Cardiac septum (tissue), 1 donor: ENCODE results near the gene DVL2. TPM values are rescaled to one million over a fixed set of nuclear protein-coding genes. Genes with fewer than 3 reads are reported as not detected.
"Not testable (repeated sequence)": the region's sequence is repeated elsewhere in the genome, so short reads cannot be mapped to it uniquely, and the experiment has no call there.

ENCODE experiments used
- DNase-seq: peaks from one replicate; pipeline ENCODE4 v3.0.0-alpha.2; 2020; ENCODE audit warnings: low spot score
- intact Hi-C: fragments of 100-400 bp; cut with DNase I; formaldehyde crosslinking; loops from one replicate; pipeline ENCODE4 v1.14.0; 2022
- total RNA-seq: library from RNA; stranded (reverse); fragmentation: NEBNext Ultra II Directional; extraction: Animal tissue kit (Norgen Biotek cat#: 25700); gene quantifications from one replicate; pipeline ENCODE4 v1.2.1, GENCODE V29; 2021
- donor health status: DM: no; HTN: no; CAD: no.

Gene DVL2
- total RNA-seq, 1 donor from 2014 or later, result 22.5 TPM

DNA sequence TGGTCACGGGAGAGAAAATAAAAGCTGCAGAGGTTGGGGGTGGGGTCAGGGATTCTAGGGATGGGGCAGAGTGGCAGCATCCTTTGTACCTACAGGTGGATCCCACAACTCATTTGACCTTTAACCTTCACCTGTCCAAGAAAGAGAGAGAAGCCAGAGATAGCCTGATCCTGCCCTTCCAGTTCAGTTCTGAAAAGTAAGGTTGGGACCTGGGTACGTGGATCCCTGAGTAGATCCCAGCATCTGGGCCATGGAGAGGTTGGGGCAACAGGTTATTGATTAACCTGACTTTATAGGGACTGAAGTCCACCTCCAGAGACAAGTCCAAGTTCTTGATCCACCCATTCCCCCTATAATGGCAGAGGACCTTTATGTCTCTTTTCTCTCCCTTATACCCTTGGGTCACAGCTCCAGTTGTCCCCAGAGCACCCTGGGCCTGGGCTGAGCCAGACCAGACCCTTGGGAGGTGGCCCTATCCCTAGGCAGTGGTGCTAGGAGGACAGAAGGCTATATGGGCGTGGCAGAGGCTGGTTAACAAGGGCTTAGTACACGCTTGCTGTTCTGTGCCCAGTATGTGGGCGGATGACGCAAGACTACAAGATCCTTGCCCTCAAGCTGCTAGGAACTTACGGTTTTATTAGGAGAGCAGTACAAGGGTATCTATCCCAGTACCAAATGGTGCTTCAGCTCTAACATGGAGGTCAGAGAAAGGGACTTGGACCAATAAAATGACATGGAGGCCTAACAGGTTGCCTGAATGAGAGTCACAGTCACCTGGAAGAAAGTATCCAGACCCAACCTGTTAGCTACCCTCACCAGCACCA is 24.6 kb upstream of the DVL2 start:
- DNase-seq, result no peak
- intact Hi-C loops, result no loop called here

DNA sequence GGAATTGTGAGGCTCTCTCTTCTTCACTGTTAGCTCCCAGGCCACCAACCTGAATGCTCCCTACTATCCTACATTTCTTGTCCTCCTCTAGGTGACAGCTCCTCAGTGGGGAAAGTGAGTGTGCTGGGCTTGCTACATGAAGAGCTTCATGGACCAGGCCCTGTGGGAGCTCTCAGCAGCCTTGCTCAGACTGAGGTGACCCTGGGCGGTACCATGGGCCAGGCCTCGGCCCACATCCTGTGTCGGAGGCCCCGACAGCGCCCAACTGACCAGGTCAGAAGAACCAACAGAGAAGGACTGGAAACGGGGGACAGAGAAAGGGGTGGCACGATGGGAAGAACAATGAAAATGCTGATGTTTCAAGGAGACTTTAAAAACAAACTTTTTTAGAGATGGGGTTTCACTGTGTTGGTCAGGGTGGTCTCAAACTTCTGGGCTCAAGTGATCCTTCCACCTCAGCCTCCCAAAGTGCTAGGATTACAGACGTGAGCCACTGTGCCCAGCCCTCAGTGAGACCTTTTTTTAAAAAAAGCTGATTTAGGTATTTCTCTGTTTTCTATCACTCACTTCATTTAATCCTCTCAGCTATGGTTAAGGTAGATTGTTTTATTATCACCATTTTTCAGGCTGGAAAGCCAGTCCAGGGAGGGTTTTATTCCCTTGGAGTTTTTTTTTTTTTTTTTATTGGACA is 22.6 kb upstream of the DVL2 start:
- intact Hi-C loops, result no loop called here
- DNase-seq, result no peak

DNA sequence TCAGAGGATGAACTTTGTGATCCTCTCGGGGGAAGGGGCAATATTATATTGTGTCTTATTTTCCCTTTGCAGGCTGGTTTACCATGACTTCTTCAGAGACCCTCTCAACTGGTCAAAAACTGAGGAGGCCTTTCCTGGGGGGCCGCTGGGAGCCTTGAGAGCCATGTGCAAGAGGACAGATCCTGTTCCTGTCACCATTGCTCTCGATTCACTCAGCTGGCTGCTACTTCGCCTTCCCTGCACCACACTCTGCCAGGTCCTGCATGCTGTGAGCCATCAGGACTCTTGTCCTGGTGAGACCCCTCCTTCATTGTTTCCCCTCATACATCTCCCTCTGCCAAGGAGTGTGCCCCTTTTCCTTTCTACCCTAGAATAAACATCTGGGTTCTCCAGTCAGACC is 20.2 kb upstream of the DVL2 start:
- intact Hi-C loops, result loop anchor here (5.0 kb wide), 1 partner anchor 318 kb away; no protein-coding TSS in a partner anchor
- DNase-seq, result no peak

DNA sequence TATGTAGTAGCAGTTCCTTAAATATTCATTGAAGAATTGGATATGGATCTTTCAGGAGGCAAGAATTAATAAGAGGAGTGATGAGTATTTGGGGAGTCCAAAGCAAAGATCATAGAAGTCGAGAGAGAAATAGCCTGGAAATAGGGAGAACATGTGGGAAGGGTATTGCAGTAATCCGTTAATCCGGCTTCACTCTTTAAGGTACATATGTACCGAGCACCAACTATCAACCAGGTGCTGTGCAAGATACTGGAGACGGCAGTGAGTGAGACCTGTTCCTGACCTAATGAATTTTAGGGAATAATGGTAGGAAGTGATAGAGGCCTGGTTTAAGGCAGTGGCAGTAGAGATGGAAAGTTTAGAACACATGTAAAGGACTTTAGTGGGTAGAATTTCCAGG is 18.8 kb upstream of the DVL2 start:
- DNase-seq, result no peak
- intact Hi-C loops, result loop anchor here (5.0 kb wide), 1 partner anchor 319 kb away; no protein-coding TSS in a partner anchor

DNA sequence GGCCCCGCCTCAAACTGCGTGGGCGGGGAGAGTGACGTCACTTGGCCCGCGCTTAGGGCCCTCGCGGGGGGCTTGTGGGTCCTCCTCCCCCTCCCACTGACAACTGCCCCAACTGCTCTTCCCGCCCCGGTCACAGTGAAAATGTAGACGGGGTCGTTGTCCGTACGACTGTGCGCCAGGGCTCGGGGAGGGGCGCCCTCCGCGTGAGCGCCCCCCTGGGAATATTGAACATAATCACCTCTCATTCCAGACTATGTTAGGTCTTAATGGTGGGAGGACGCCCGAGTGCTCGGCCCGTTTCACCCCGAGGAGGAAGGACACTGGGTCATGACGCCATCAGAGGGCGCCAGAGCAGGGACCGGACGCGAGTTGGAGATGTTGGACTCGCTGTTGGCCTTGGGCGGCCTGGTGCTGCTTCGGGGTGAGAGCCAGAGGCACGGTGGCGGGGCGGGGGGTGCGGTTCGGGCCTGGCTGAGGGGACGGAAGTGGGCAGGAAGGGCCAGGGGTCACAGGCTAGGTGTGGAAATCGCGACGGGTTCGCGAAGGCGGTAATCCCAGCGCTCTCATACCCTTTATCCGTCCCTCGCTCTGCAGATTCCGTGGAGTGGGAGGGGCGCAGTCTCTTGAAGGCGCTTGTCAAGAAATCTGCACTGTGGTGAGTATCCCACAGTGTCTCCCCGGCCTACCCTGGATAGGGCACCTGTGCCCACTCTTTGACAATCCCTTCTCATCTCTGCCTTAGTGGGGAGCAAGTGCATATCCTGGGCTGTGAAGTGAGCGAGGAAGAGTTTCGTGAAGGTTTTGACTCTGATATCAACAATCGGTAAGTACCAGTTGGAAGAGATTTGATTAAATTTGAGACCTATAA is 18.1 kb upstream of the DVL2 start, which contains the start of gene ELP5:
Gene ELP5, plus strand, starts transcription at position 40 of the 868 bp plus-strand sequence. Its CDS starts 336 bp downstream, at position 376.
- intact Hi-C loops, result loop anchor here (1.0 to 5.0 kb wide), 3 partner anchors 13 to 320 kb away; partner anchors contain the start of genes PHF23 and SLC2A4
- peak; percentile 97 for DNase-seq

DNA sequence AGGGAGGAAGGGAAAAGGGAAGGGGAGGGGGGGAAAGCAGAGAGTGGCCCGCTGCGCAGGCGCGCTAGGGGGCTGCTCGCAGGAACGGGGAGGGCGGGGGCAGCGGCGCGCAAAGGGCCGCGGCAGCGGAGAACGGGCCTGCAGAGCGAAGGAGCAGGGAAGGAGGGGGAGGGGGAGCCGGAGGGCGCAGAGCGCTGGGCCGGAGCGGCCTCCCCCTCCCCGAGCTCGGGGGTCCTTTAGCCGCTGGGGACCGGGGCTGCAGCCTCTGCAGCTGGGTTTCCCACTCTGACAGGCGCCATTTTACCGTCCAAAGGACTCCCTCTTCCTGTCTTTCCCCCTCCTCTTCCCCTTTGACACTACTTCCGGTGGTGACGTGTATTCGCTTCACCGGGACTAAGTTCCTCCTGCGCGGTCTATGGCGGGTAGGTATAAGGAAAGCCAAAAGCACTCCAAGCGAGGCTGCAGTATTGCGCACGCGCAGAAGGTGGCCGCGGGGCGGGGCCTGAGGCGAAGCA is 17.4 kb upstream of the DVL2 start, which contains the start of gene CTDNEP1:
Gene CTDNEP1, minus strand, starts transcription at position 74 of the 515 bp plus-strand sequence. CDS start 438 bp downstream, outside the sequence.
- intact Hi-C loops, result loop anchor here (1.0 to 5.0 kb wide), 3 partner anchors 12 to 321 kb away; partner anchors contain the start of genes PHF23 and SLC2A4
- peak; percentile 100 for DNase-seq

DNA sequence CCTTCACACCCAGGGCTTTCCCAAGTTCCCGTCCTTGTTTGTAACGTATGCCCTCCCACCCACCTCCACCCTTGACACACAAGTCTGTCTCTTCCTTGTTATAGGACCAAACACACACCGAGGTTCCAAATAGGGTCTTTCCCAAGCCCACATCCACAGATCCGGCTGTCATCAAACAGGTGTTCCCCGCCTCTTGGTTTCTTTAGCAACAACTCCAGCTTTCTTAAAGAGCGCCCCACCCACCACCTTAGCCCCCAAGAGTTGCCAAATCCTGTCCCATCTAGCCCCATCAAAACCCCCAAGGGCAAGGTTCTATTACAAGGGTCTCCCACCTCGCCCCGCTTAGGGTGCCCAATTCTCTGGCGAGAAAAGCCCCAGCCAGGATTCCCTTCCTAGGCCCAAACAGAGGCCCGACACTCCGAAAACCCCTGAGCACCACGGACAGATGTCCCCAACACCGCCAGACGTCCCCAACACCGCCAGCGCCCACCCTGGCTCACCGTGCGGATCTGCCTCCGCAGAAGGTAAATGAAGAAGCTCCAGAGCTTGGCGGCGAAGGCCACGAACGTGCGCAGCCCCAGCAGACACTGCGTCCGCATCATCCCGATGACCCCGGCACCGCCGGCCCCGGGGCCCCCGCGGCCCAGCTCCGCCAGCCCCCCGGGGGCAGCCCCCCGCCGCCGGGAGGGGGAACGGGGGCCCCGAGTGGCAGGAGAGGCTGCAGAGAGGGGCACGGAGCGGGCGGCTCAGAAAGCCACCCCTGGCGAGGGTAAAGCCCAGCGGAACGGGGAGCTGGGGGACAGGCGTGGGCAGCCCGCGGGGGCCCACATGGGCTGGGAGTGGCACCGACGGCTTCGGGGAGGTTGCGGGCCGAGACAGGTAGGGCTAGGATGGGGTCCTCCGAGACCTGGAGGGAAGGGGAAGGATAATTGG is 16.6 kb upstream of the DVL2 start:
- intact Hi-C loops, result loop anchor here (5.0 kb wide), 1 partner anchor 321 kb away; no protein-coding TSS in a partner anchor
- no peak for DNase-seq

DNA sequence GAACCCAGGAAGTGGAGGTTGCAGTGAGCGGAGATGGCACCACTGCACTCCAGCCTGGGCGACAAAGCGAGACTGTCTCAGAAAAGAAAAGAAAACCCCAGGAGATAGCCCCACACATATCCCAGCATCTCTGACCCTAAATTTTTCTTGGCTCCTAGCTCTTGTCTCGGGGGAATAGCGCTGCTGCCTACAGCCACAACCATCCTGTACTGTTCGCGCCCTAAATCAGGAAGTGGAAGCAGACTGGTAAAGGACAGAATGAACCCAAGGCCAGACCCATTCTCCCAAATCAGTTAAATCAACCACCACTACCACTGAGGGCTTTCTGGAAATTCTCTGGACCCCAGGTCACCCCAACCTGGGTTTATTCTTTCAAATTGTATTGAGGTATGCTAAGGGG is 15.5 kb upstream of the DVL2 start:
- intact Hi-C loops, result loop anchor here (5.0 kb wide), 1 partner anchor 322 kb away; no protein-coding TSS in a partner anchor
- no peak for DNase-seq

DNA sequence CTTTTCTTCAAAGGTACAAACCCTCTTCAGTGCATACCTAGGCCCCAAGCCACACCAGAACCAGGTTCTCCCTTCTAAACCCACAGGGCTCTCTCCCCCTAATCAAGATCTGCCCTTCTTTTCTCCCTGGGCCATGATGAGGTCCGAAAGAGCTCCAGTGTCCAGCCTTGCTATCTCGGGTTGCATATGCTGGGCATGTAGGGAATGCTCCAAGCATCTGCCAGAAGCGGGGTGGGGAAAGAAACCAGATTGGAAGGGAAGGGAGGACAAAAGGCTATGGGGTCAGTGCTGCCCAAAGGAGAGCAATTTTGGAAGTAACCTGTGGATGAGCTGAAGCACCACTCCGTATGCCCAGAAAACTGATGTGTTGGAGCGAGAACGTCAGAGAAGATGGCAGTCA is 14.9 kb upstream of the DVL2 start:
- intact Hi-C loops, result no loop called here
- no peak for DNase-seq

DNA sequence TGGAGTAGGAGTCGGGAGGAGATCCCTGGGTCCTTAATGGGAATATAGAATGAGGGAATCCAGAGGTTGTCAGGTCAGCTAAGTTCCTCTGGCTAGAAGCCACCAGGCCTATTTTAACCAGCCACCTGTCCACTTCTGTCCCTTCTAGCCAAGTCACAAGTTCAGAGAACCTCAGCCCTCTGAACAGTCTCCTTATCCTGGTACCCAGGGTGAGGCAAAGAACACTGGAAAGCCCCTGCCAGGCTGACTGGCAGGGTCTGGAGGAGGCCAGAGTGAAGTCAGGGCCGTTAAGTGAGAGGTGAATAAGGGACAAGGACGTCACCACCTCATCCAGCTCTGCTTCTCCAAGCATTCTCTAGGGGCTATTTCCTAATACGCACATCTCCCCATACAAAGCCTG is 14.5 kb upstream of the DVL2 start:
- intact Hi-C loops, result no loop called here

DNA sequence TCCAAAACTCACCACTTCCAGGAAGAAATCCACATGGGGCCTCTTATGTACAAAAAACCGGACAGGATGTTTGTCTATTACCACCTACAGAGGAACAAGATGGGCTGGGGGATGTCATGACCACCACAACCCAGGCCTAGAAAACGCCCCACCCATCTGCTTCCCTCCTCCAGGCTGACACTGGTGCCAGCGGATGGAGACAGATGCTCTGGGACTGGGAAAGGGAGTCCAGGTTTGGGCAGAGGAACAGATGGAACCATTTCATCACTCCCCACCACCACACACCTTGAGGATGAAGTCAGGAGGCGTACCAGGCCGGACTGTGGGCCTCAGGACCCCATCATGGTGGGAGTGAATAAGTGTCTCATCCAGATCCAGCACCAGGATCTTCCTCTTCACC is 12.5 kb upstream of the DVL2 start:
- no peak for DNase-seq
- intact Hi-C loops, result no loop called here

More for the DNA sequence above, 14.5 kb upstream of the DVL2 start:
- no peak for DNase-seq

DNA sequence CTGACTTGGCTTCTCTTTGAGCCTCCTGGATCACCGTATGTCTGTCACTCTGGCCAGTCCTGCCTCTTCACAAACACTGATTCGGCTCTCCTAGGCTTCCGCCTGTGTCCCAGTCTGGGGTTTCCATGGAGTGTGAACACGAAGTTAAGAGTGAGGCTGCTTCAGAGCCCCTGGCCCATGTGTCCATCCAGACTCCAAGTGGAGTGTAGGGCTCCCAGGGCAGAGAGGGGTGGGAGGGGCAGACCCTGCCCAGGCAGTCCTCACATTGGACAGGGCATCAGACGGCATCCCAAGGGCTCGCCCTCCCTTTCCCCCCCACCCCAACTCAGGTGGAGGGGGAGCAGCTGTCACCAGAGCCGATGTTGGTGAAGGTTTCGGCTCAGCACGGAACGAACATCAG is 9.5 kb upstream of the DVL2 start:
- intact Hi-C loops, DNase-seq: not testable (repeated sequence)

DNA sequence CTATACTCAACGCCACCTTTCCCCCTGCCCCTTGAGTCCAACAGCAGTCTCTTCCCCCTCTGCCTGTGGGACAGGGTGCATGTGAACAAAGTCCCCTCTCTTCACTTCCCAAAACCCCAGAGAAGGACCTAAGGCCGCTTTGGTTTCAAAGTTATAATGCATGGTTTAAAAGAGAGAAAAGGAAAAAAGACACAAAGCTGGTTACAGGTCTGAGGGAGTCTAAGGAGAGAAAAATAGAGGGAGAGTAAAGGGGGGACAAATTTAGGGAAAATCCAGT is 9.1 kb upstream of the DVL2 start:
- DNase-seq, result no peak
- intact Hi-C loops, result no loop called here

DNA sequence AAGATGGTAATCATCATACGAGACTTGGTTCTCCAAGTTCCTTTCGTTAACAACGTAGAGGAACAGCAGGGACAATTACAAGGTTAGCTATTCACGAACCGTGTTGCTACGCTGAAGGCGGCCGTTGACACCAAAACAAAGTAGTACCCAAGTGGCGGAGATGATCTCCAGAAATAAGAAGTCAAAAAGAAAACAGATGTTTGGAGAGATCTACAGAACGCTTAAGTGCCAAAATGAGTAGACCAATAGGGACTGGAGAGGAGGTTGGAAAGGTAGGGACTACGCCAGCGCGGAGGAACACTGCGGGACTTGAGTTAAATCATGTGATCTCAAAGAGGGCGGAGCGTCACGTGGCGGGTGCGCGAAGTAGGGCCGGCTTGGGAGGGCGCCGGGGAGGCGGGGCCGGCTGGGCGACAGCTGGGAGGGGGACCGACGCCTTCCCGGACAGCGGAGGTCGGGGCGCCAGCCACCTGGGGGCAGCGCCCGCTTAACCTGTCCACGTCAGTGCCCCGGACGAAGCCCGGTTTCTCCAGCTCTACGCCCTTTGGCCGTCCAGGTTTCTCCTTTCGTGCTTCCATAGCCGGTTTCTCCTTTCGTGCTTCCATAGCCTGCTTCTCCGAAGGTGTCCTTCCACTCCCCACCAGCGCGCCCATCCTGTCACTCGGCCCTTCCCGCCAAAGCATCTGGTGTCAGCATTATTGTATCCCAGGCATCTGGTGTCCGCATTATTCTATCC is 8.6 kb upstream of the DVL2 start:
- peak; percentile 98 for DNase-seq
- intact Hi-C loops, result no loop called here

DNA sequence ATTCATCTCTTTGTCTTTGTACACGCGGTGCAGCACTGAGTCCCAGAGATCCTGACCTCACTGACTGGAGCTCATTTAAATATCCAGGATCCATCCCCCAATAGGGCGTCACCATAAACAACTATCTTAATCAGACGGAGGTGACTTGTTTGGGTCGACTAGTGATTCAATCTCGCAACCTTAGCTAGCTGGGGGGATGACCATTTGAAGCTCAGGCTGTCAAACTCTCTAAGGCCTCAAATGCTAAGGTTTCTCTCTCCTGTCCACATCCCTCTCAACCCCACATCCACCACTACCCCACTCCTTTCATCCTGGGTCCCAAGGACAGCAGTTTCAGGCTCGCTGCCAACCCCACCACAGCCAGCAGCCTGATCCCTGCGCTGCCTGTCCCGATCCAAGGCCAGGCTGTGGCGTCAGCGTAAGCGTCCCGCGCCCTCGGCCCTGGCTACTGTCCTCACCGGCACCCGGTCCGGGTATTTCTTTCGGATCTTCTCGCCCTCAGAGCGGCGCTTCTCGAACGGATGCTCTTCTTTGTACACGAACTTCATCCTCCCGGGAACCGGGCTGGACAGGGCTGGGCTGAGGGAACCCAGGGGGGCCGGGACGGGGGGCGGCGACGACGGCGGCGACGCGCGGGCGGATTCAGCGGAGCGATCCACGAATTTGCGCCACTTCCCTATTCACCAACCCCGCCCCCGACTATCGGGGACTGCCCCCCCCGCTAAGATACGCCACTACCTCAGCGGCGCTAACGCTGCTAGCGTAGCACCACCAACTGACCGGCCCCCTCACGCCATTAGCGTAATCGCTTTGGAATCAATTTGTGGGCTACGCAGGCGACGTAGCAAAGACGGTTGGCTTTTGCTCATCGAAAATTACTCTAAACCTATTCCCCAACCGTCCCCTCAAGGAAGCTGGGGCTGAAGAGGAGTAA is 7.7 kb upstream of the DVL2 start, which contains the start of gene GABARAP:
Gene GABARAP, minus strand, starts transcription at position 667 of the 934 bp plus-strand sequence. Its CDS starts 119 bp downstream, at position 548.
- intact Hi-C loops, result no loop called here
- DNase-seq, result peak; percentile 98

DNA sequence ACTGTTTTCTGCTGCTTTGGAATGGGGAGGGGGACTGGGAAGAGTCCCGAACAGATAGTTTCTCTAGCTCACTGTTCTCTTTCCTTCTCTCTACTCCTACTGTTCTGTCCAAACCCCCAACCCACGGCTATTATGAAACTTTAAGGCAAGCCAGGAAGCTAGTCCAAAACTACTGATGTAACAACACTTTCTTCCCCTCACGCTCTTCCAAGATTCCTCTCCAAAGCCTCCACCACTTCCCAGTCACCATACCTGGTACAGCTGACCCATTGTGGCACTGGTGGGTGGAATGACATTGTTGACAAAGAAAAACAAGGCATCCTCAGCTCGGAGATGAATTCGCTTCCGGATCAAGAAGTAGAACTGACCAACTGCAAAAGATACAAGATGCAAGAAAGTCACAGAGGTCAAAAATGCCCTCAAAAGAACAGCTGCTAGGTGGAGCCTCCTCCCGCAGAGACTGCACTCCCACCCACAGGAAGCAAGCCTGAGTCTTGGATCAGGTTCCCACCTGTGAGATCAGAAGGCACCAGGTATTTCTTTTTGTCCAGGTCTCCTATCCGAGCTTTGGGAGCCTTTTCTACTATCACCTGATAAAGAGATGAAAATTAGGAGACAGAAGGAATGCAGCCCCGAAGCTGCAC is 6.9 kb upstream of the DVL2 start:
- intact Hi-C loops, result no loop called here
- no peak for DNase-seq
